GM12891 (cell line): ENCODE measurements around the gene IFT172.

Experiments
- PAX5 ChIP-seq: IDR thresholded peaks from 2 replicates; pipeline ENCODE4 v1.6.1; 2011; ENCODE audit warnings: low read length, moderate library complexity, mild to moderate bottlenecking; ENCODE audit not compliant: insufficient read depth, severe bottlenecking
- POLR2A ChIP-seq: IDR thresholded peaks from 2 replicates; pipeline ENCODE4 v1.6.1; 2011; ENCODE audit warnings: low read depth, low read length, control low read depth
- POLR2AphosphoS5 ChIP-seq: IDR thresholded peaks from 2 replicates; pipeline ENCODE4 v1.6.1; 2011; ENCODE audit warnings: low read depth, low read length, control low read depth
- POU2F2 ChIP-seq: IDR thresholded peaks from 2 replicates; pipeline ENCODE4 v1.6.1; 2011; ENCODE audit warnings: low read depth, mild to moderate bottlenecking, control low read depth, low read length, moderate library complexity
- TAF1 ChIP-seq: IDR thresholded peaks from 2 replicates; pipeline ENCODE4 v1.6.1; 2011; ENCODE audit warnings: low read depth, low read length, control low read depth

DNA sequence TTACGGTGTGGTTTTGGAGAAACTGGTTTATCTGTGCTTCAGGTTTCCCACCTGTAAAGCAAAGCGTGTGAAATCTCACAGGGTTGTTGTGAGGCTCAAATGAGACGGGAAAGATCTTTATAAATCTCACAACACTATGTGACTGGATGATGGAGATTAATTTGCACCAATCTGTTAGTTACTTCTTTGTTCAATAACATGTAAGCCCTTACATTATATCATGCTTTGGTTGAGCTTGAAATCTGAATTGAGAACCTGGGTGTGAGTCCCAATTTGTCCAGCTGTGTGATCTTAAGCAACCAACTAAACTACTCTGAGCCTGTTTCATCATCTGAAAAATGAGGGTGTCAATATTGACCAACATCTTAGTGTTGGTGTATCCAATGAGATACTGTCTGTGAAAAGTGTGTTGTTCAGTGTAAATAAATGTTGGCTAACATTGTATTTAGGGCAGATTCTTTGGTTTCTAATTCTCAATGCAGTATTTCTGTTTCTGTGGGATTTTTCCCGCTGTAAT is 6.4 kb upstream of the IFT172 start:
- no peak for TF ChIP-seq POLR2A
- TF ChIP-seq POLR2AphosphoS5: no peak
- no peak for TF ChIP-seq TAF1
- no peak for TF ChIP-seq PAX5
- no peak for TF ChIP-seq POU2F2
